RWPE2 (cell line): ENCODE measurements around the gene KSR1.

Experiments
- ATAC-seq: fragments of 200-7000 bp; cut with Tn5 transposase; 3 replicates; pipeline ENCODE4 v1.9.1; 2021; ENCODE audit warnings: low read depth
- DNase-seq: peaks from one replicate; pipeline ENCODE4 v3.0.0-alpha.2; 2020; ENCODE audit warnings: low spot score
- H3K27ac ChIP-seq: fragments of 450-650 bp; 2 replicates; pipeline ENCODE4 v1.5.1; 2017; ENCODE audit warnings: mild to moderate bottlenecking; ENCODE audit not compliant: poor library complexity, severe bottlenecking
- H3K27me3 ChIP-seq: fragments of 250-450 bp; sonication (Bioruptor Pico); 2 replicates; pipeline ENCODE4 v1.5.1; 2021; ENCODE audit warnings: mild to moderate bottlenecking, moderate library complexity; ENCODE audit not compliant: insufficient read depth, poor library complexity, severe bottlenecking
- H3K36me3 ChIP-seq: fragments of 250-450 bp; sonication (Bioruptor Pico); 2 replicates; pipeline ENCODE4 v1.5.1; 2020; ENCODE audit warnings: low read depth, mild to moderate bottlenecking, moderate library complexity
- H3K4me1 ChIP-seq: fragments of 250-450 bp; sonication (Bioruptor Pico); 2 replicates; pipeline ENCODE4 v1.5.1; 2021; ENCODE audit warnings: mild to moderate bottlenecking, moderate library complexity; ENCODE audit not compliant: insufficient read depth, poor library complexity, severe bottlenecking
- H3K4me3 ChIP-seq: fragments of 250-450 bp; sonication (Bioruptor Pico); 2 replicates; pipeline ENCODE4 v1.5.1; 2021; ENCODE audit warnings: mild to moderate bottlenecking, moderate library complexity; ENCODE audit not compliant: severe bottlenecking
- H3K9me3 ChIP-seq: fragments of 250-450 bp; sonication (Bioruptor Pico); 2 replicates; pipeline ENCODE4 v1.5.1; 2021; ENCODE audit warnings: mild to moderate bottlenecking, moderate library complexity; ENCODE audit not compliant: severe bottlenecking
- TF ChIP-seq, protein P1 (sequence below): fragments of 450-650 bp; IDR thresholded peaks from one replicate; pipeline ENCODE4 v1.5.1; 2017; ENCODE audit warnings: mild to moderate bottlenecking, moderate library complexity; ENCODE audit not compliant: poor library complexity, severe bottlenecking

The KSR1 gene

GRCh38 chr17:27612160-27612770, 156.0 kb downstream of the KSR1 start:
- Histone ChIP-seq H3K36me3 (no peaks in the 10 kb centered on the region), H3K4me1 (no peaks in the 10 kb centered on the region), H3K4me3 (no peak overlapping the region), H3K9me3 (no peaks in the 10 kb centered on the region), H3K27me3 (no peaks in the 10 kb centered on the region), H3K27ac (no peak overlapping the region)
- no peak for ATAC-seq
- DNase-seq = no peak
- TF ChIP-seq, protein P1, sequence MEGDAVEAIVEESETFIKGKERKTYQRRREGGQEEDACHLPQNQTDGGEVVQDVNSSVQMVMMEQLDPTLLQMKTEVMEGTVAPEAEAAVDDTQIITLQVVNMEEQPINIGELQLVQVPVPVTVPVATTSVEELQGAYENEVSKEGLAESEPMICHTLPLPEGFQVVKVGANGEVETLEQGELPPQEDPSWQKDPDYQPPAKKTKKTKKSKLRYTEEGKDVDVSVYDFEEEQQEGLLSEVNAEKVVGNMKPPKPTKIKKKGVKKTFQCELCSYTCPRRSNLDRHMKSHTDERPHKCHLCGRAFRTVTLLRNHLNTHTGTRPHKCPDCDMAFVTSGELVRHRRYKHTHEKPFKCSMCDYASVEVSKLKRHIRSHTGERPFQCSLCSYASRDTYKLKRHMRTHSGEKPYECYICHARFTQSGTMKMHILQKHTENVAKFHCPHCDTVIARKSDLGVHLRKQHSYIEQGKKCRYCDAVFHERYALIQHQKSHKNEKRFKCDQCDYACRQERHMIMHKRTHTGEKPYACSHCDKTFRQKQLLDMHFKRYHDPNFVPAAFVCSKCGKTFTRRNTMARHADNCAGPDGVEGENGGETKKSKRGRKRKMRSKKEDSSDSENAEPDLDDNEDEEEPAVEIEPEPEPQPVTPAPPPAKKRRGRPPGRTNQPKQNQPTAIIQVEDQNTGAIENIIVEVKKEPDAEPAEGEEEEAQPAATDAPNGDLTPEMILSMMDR = no peak

DNA sequence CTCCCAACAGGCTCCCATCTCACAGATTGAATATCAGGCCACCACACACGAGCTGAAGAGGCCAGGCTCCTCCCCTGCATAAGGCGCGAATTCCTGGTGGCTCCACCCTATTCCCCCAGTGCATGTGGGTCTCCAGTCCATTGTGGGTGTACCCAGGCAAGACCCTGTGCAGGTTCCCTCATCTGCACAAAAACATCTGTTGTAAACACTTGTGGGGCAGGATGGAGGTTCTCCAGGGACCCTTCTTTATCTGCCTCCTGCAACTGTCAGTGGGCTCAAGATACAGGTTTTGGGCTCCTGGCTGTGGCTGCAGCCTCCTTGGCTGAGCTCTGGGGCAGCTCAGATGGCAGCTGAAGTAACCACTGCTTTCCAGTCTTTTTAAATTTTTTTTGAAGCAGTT, 157.2 kb downstream of the KSR1 start:
- DNase-seq (no peak), ATAC-seq (no peak)
- Histone ChIP-seq H3K27me3 (no peaks in the 10 kb centered on the region), H3K36me3 (no peaks in the 10 kb centered on the region), H3K27ac (no peak overlapping the region), H3K4me3 (no peak overlapping the region), H3K9me3 (no peaks in the 10 kb centered on the region), H3K4me1 (no peaks in the 10 kb centered on the region)
- TF ChIP-seq, protein P1 = no peak

DNA sequence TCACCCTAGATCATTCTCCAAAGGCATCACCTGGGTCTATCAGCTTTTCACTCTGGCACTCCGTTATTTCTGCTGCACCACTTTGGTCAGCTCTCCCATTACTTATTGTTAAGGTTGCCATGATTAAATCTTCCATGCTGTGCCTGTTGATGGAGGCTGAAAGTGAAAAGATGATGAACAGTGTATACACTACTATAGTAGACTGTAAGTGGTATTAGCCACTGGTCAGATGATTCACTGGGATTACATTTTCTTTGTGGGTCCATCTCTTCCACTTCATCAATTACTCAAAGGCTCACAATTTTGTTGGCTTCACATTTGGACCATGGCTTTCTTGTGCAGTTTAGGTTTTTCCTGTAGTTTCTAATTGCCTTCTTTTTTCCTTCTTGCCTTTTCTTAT, 158.9 kb downstream of the KSR1 start:
- Histone ChIP-seq H3K27ac (no peak overlapping the region), H3K36me3 (no peaks in the 10 kb centered on the region), H3K27me3 (no peaks in the 10 kb centered on the region), H3K9me3 (no peaks in the 10 kb centered on the region), H3K4me3 (no peak overlapping the region), H3K4me1 (no peaks in the 10 kb centered on the region)
- DNase-seq = no peak
- no peak for ATAC-seq
- TF ChIP-seq, protein P1 = no peak

- H3K27ac ChIP-seq = no peak overlapping the region
- ATAC-seq (no peak), DNase-seq (no peak)
- H3K4me3 ChIP-seq = no peak overlapping the region
- H3K36me3 ChIP-seq = no peaks in the 10 kb centered on the region
- no peaks in the 10 kb centered on the region for H3K27me3 ChIP-seq
- no peaks in the 10 kb centered on the region for H3K9me3 ChIP-seq
- TF ChIP-seq, protein P1 = no peak
- no peaks in the 10 kb centered on the region for H3K4me1 ChIP-seq
These were observed 160.2 kb downstream of the KSR1 start for GRCh38 chr17:27616414-27616813.

- Histone ChIP-seq H3K27ac (no peak overlapping the region), H3K9me3 (no peaks in the 10 kb centered on the region), H3K4me1 (no peaks in the 10 kb centered on the region), H3K4me3 (no peak overlapping the region), H3K27me3 (no peaks in the 10 kb centered on the region), H3K36me3 (no peaks in the 10 kb centered on the region)
- ATAC-seq (no peak), DNase-seq (no peak)
- TF ChIP-seq, protein P1 = no peak
These were observed 162.2 kb downstream of the KSR1 start for GRCh38 chr17:27618417-27618816.
